Keratinocyte (primary cell): ENCODE measurements around the gene LIMA1. TPM values are rescaled to one million over a fixed set of nuclear protein-coding genes. Genes with fewer than 3 reads are reported as not detected.

Experiments
- DNase-seq: peaks from one replicate; pipeline ENCODE4 v3.0.0-alpha.2; 2011; ENCODE audit warnings: low read depth, missing footprints, low spot score
- FAIRE-seq: peaks from 2 replicates; lab custom pipeline; 2011; peaks lifted over from hg19 to GRCh38; lab: Jason Lieb, UNC
- H2AFZ ChIP-seq: 2 replicates; pipeline ENCODE4 v1.6.0; 2012; ENCODE audit warnings: low read length, control low read depth, inconsistent platforms; ENCODE audit not compliant: control insufficient read depth
- H3K27ac ChIP-seq: 2 replicates; pipeline ENCODE4 v1.5.1; 2011; ENCODE audit warnings: low read length; ENCODE audit not compliant: control insufficient read depth, insufficient read depth
- H3K27me3 ChIP-seq: 3 replicates; pipeline ENCODE4 v1.6.0; 2011; ENCODE audit warnings: low read length; ENCODE audit not compliant: control insufficient read depth, insufficient read depth; ENCODE audit errors: extremely low read depth
- H3K36me3 ChIP-seq, 2 experiments: 2 replicates in 1 of 2; 3 replicates in 1 of 2; pipeline ENCODE4 v1.5.1; 2011; ENCODE audit warnings: low read length in 2 of 2, mild to moderate bottlenecking in 1 of 2; ENCODE audit not compliant: control insufficient read depth in 2 of 2, insufficient read depth in 2 of 2; ENCODE audit errors: extremely low read depth in 1 of 2
- H3K4me1 ChIP-seq: 3 replicates; pipeline ENCODE4 v1.5.1; 2011; ENCODE audit warnings: low read length; ENCODE audit not compliant: control insufficient read depth, insufficient read depth; ENCODE audit errors: extremely low read depth
- H3K4me2 ChIP-seq: 3 replicates; pipeline ENCODE4 v1.6.0; 2011; ENCODE audit warnings: low read depth, low read length; ENCODE audit not compliant: control insufficient read depth, insufficient read depth; ENCODE audit errors: extremely low read depth
- H3K4me3 ChIP-seq, 3 experiments: fragments of 200-600 bp in 1 of 3; sonication (generic) in 1 of 3; 2 replicates in 2 of 3; 3 replicates in 1 of 3; pipeline ENCODE4 v1.5.1; 2011 to 2016; ENCODE audit warnings: low read length in 3 of 3, mild to moderate bottlenecking in 3 of 3, control low read depth in 2 of 3, inconsistent platforms in 1 of 3, low read depth in 1 of 3, mixed read lengths in 1 of 3, mixed run types in 1 of 3, moderate library complexity in 1 of 3; ENCODE audit not compliant: control insufficient read depth in 2 of 3, insufficient read depth in 2 of 3; ENCODE audit errors: extremely low read depth in 1 of 3
- H3K79me2 ChIP-seq: 2 replicates; pipeline ENCODE4 v1.6.0; 2012; ENCODE audit warnings: low read length; ENCODE audit not compliant: control insufficient read depth, insufficient read depth
- H3K9ac ChIP-seq: 3 replicates; pipeline ENCODE4 v1.6.0; 2011; ENCODE audit warnings: low read length; ENCODE audit not compliant: control insufficient read depth, insufficient read depth; ENCODE audit errors: extremely low read depth
- H3K9me1 ChIP-seq: 3 replicates; pipeline ENCODE4 v1.6.0; 2011; ENCODE audit warnings: low read length; ENCODE audit not compliant: control insufficient read depth, insufficient read depth; ENCODE audit errors: extremely low read depth
- H3K9me3 ChIP-seq: 2 replicates; pipeline ENCODE4 v1.5.1; 2012; ENCODE audit warnings: low read depth, low read length; ENCODE audit not compliant: control insufficient read depth
- H4K20me1 ChIP-seq: 3 replicates; pipeline ENCODE4 v1.6.0; 2011; ENCODE audit warnings: low read length; ENCODE audit not compliant: control insufficient read depth, insufficient read depth; ENCODE audit errors: extremely low read depth
- CTCF ChIP-seq, 3 experiments: IDR thresholded peaks in 1 of 3; conservative IDR thresholded peaks in 1 of 3; optimal IDR thresholded peaks in 1 of 3; 2 replicates in 2 of 3; 3 replicates in 1 of 3; pipeline versions ENCODE3 to v1.5.1; 2011; ENCODE audit warnings: low read length in 3 of 3, mild to moderate bottlenecking in 3 of 3, moderate library complexity in 2 of 3, control low read depth in 1 of 3, inconsistent platforms in 1 of 3; ENCODE audit not compliant: insufficient read depth in 2 of 3; ENCODE audit errors: extremely low read depth in 1 of 3
- EZH2 ChIP-seq: IDR thresholded peaks from one replicate; pipeline ENCODE4 v1.6.1; 2012; ENCODE audit warnings: inconsistent platforms, mild to moderate bottlenecking, low read length, moderate library complexity
- dilution Hi-C: fragments of 300-500 bp; cut with MboI; formaldehyde crosslinking; loops from one replicate; pipeline ENCODE4 v1.7.0; 2020; ENCODE audit warnings: low sequenced_read_pairs; ENCODE audit not compliant: extremely low pct_ligation_motif_present
- polyA plus RNA-seq, 5 experiments: library from polyadenylated mRNA; depleted of rRNA in 3 of 5; stranded (reverse) in 3 of 5; stranded (forward) in 1 of 5; unstranded in 1 of 5; fragments of >200 nt; gene quantifications; 1 replicate in 1 of 5; 2 replicates in 3 of 5; 3 replicates in 1 of 5; pipeline versions ENCODE4 v1.2.1 to v1.2.3, GENCODE V29; 2011 to 2012; ENCODE audit warnings: missing spikeins in 2 of 5, low read depth in 1 of 5, low replicate concordance in 1 of 5

Gene LIMA1
- polyA plus RNA-seq, 1 donor (not counting 4 experiments of a cell fraction or from before 2014, with no cell fraction given): 510 TPM

- peak; percentile 78 for FAIRE-seq
- TF ChIP-seq EZH2: no peak
- no peak for TF ChIP-seq CTCF (optimal IDR thresholded peaks at IDR 0.05 in 1 of 3, IDR thresholded peaks at IDR 0.05 in 1 of 3, conservative IDR thresholded peaks at IDR 0.05 in 1 of 3; ENCODE audit: extremely low read depth in 1 of 3, insufficient read depth in 2 of 3, low read length in 3 of 3)
Measured at GRCh38 chr12:50201987-50202521, 81.3 kb downstream of the LIMA1 start.

GRCh38 chr12:50200552-50201273 lies 82.6 kb downstream of the LIMA1 start:
- Histone ChIP-seq H4K20me1 (no peaks in the 10 kb centered on the region), H3K4me2 (no peak overlapping the region), H3K36me3 (peaks cover 26 to 51% of the 10 kb centered on the region in 2 experiments), H3K9ac (no peak overlapping the region), H3K9me1 (no peaks in the 10 kb centered on the region), H3K4me3 (no peak overlapping the region), H3K79me2 (peaks cover 69% of the 10 kb centered on the region), H3K9me3 (no peaks in the 10 kb centered on the region), H3K4me1 (peaks cover 48% of the 10 kb centered on the region), H2AFZ (no peak overlapping the region), H3K27me3 (no peaks in the 10 kb centered on the region), H3K27ac (peak overlapping the region; percentile 64)
- dilution Hi-C loops: no loop called here
- DNase-seq: no peak
- TF ChIP-seq EZH2 (no peak), CTCF (optimal IDR thresholded peaks at IDR 0.05 in 1 of 3, IDR thresholded peaks at IDR 0.05 in 1 of 3, conservative IDR thresholded peaks at IDR 0.05 in 1 of 3; ENCODE audit: extremely low read depth in 1 of 3, insufficient read depth in 2 of 3, low read length in 3 of 3) (no peak)
- FAIRE-seq: no peak

More at GRCh38 chr12:50201987-50202521, 81.3 kb downstream of the LIMA1 start:
- H3K27me3 ChIP-seq: no peaks in the 10 kb centered on the region
- H3K4me3 ChIP-seq: no peak overlapping the region
- dilution Hi-C loops: no loop called here
- peak overlapping the region; percentile 8 for H3K9ac ChIP-seq
- H3K9me3 ChIP-seq: no peaks in the 10 kb centered on the region
- no peaks in the 10 kb centered on the region for H4K20me1 ChIP-seq
- H3K4me1 ChIP-seq: peaks cover 62% of the 10 kb centered on the region
- H3K4me2 ChIP-seq: peak overlapping the region; percentile 59
- no peak overlapping the region for H2AFZ ChIP-seq
- peak; percentile 83 for DNase-seq
- H3K79me2 ChIP-seq: peaks cover 68% of the 10 kb centered on the region
- peak overlapping the region; percentile 64 for H3K27ac ChIP-seq
- H3K9me1 ChIP-seq: no peaks in the 10 kb centered on the region
- peaks cover 26 to 55% of the 10 kb centered on the region in 2 experiments for H3K36me3 ChIP-seq
